SKM-1 treated with dmso at 0.1 percent for 144 hours (cell line): ENCODE data around the gene AHCYL1.

Experiments
- DNase-seq: peaks from one replicate; lab custom pipeline; 2025; ENCODE audit not compliant: unreplicated experiment; lab: John Stamatoyannopoulos, UW

The AHCYL1 gene

GRCh38 chr1:109975718-109976117 is 8.8 kb upstream of the AHCYL1 start:
- no peak for DNase-seq

DNA sequence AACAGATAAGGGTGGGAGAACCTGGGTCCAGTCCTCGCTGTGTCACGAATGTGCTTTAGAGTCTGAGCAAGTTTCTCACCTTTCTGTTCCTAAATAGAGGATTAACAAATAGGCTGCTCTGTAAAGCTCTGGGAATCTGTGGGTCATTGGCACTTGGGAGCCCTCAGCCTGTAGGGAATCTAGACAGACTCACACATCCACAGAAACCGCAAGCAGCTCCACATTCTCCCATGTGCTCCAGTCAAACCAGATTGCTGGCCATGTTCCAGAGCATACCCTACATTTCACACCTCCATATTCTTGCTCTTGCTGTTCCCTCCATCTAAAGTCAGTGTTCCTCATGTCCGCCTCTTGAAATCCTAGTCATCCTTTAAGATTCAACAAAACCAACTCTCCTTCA is 7.8 kb upstream of the AHCYL1 start:
- DNase-seq = no peak

DNA sequence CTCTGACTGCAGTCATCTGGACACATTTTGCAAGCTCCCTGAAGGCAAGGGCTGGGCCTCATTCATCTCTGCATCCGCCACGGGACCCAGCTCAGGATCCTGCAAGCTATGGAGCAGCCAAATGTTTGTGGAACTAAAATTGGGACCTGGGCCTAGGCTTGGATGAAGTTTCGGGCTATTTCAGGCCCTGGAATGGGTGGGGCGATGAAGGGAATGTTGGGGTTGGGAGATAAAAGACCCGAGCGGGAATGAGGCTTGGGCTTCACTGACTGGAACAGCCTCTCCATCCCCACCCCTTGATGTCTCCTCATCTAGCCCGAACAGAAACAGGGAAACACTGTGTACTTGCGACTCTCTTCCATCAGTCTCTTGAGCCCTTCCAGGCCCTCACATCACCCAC is 7.3 kb upstream of the AHCYL1 start:
- no peak for DNase-seq

DNA sequence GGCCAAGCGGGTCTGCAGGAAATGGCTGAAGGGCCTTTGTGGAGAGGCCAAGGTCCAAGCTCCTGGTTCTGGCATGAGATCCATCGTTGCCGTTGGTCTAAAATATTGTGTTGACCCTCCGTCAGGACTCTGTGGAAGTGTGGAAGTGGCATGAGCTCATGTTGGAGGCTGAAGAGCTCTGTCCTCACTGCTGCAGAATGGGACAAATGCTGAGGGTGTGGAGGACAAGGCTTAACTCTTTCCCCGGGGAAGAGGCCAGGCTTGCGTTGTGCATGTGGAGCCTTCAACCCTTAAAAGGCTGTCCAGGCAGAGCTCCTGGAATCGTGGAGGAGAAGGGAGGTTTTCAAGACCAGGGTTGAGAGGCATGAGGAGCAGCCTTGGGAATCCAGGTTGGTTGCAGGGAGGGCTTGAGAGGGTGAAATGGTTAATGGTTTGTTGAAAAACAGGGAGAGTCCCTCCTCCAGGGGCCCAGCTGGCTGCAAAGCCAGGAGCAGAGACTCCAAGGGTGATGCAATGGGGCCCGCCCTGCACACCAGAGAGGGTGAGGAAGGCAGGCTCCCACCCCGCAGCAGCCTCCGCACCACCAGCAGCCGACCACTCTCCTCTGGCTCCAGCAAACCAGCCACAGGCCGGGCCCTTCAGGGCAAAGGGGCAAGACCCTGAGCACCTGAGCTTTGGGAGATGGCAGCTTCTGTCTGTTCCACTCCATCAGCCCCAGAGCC is 6.7 kb upstream of the AHCYL1 start:
- DNase-seq = no peak

- DNase-seq = no peak
Measured at GRCh38 chr1:109978761-109979488, 5.6 kb upstream of the AHCYL1 start.

DNA sequence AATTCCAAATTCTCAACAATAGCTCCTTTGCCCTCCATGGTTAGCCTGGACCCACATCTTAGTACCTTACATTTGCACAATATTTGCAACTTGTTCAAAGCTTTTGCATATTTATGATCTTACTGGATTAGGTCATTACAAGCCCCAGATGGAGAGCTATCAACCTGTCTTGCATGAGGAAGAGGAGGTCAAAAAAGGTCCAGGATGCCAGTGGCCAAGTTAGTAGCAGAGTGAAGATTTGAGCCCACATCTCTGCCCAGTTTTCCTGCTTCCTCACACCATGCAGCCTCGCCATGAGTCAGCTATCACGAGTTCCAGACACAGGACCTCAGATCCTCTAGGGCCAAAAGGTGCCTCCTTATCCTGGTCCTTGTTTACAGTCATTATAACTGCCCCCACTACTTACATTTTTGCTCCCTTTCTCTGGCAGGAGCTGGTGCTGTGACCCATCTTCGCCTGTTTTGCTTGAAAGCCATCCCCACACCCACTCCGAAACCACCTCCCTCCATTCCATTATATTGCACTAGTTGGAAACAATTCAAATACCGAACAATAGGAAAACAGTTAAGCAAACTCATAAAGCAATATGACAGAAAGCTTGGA is 5.0 kb upstream of the AHCYL1 start:
- no peak for DNase-seq

DNA sequence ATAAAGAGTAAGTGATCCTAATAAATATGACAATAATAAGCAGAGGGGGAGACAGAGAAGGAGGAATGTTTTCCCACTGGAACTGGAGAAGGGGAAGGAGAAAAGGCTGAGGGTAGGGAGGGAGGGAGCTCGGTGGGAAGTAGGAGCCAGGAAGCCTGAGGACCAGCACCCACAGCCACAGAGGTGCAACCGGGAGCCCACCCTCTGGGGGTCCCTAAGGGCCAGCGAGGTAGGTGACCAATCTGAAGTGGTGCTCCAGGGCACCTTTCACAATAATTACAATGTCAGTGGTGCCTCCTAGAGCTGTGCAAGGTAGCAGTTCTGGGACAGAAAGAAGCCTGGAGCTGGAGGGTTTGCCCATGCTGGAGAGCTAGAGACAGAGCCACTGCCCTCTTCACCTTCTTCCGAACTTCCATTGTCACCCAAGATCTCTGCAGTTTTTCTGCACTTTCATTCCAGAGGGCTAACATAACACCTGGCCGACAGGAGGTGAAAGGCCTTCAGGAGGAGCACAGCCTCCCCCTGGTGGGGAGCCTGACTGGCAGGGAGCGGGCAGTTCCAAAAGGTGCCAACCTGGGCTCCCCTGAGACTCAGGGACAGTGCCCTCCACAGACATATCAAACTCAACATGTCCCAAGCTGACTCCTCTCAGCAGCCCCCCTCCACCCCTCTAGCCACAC is 4.1 kb upstream of the AHCYL1 start:
- DNase-seq = no peak

GRCh38 chr1:109981004-109981335 is 3.6 kb upstream of the AHCYL1 start:
- no peak for DNase-seq

- no peak for DNase-seq
Measured at GRCh38 chr1:109983380-109984189, 980 bp upstream of the AHCYL1 start.

GRCh38 chr1:109984190-109984455 is 442 bp upstream of the AHCYL1 start:
- no peak for DNase-seq

DNA sequence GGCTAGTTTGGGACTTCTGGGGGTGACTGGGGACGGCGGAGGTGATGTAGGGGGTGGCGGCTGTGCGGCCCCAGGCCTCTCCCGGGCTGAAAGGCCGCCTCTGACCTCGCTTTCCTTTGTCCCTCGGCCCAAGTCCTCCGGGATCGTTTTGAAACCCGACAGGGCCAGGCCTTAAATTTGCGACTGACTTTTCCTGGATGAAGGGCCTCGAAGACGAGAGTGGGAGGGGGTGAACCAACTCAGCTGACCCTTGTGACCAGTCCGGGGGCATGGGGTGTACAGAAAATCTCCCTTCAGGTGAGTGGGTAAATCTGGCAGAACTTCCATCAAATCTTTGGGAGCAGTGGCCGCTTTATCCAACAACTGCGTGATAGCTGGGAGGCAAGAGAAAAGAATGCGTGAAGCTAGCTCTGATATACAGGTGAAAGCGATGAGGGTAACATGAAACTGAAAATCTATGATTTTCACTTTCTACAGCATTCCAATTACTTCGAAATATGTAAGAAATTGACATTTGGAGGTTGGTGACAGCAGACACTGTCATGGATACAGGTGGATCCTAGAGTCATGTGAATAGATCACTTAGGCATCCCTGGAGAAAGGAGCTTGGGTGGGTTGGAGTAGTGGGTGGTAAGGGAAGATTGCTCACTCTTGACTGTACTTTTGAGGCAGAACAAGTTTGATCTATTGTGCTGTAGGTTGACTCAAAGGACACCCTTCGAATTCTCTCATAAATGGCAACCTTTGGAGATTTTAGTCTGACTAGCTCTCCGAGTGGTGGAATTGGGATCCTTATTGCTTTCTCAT is 885 bp downstream of the AHCYL1 start:
- DNase-seq = no peak

GRCh38 chr1:109986054-109986444 is 1.5 kb downstream of the AHCYL1 start:
- DNase-seq = no peak

GRCh38 chr1:109988349-109988914 is 3.9 kb downstream of the AHCYL1 start:
- no peak for DNase-seq

DNA sequence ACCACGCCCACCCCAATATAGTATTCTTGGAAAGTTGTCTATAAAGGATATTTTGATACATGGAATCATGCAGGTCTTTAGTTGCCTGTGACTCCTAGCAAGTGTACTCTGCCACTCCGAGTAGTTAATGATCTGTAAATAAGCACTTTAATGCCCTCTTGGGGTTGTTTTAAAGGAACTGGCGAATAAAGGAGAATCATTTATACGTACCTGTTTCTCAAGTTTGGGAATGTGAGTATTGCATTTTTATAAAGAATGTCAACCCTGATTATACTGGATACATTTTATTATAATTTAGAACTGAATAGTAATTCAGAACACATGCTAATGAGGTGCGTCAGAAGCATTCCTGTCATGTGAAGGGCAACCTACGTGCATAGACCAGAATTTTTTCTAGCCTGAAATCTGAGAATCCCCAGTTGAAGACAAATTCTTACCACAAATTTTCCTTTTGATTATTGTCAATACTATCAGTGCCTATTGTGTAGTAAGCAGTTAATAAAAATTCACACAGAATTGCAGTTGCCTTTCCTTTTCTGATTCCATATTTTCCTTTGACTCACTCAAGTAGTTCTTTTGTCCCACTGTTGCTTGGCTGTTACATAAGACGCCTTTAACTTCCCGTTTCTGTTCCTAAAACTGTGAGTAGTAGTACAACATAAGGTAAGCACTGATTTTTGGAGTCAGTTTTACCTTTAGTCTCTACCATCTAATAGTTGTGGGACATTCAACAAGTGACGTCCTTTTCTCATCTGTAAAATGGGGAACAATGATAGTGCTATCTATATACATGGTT is 5.1 kb downstream of the AHCYL1 start:
- peak; percentile 33 for DNase-seq

DNA sequence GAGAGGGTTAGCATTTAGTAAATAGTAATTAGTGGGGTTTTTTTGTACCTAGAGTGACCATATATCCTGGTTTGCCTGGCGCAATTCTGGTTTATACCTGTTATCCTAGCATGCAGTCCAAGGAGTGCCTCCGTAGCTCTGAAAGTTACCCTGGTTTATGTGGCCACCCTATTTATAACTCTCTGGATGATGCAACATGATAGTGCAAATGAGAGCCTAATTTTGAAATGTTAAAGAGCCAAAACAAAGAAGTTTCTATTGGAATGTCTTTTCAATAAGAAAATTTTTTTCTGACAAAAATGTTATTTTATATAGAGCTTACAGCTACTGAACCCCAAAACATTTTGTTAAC is 5.7 kb downstream of the AHCYL1 start:
- DNase-seq = no peak

DNA sequence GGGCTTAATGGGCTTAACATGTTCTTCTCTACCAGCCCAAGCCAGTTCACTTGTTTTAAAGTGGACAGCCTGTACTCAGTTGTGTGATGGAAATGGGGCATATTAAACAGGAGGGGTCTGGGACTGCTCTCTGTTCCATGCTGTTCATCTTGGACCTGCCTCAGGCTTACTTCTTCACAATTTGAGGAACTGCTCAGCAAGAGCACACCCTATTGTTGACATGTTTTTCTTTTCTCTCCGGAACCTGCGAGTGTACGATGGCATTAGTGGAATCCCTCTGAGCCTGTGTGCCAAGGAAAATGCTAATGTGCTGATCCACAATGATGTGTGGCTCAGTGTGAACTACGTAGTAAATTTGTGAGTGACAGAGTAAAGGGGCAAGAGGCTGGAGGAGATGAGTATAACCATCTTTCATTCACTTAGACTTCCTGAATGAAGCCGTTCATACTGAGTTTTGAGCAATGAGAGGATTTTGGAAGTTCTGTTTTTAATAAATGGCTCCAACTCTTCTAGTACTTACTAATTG is 6.9 kb downstream of the AHCYL1 start:
- DNase-seq = no peak

DNA sequence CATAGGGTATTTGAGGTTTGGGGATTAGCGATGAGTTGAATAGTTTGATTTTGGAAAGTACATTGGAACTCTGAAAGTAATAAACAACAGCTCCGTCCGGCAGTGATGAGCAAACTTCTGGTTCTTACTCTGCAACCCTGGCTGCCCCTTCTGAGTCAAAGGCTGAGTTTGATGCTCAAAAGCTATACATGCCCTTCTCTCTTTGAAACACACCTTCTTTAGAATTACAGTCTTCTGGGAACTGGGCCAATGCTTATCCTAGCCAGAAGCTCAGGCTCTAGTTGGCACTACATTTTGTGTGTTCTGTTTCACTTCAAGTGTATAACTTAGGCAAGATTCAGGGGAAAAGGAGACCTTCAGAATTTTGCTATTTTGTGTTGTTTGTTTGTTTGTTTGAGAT is 9.3 kb downstream of the AHCYL1 start:
- DNase-seq = no peak

- no peak for DNase-seq
Measured at GRCh38 chr1:109994654-109995053, 10.1 kb downstream of the AHCYL1 start.

- no peak for DNase-seq
Measured at GRCh38 chr1:109995536-109995935, 11.0 kb downstream of the AHCYL1 start.
